A549 (cell line): ENCODE data around the gene ZFAND2B. TPM values are rescaled to one million over a fixed set of nuclear protein-coding genes. Genes with fewer than 3 reads are reported as not detected.
A peak's percentile ranks its signal among the peaks of the same experiment; 100 is the strongest.
"Not testable (repeated sequence)": the region's sequence is repeated elsewhere in the genome, so short reads cannot be mapped to it uniquely, and the experiment has no call there.

ENCODE experiments used
- ATAC-seq, 2 experiments: fragments of 200-7000 bp in 1 of 2; fragments of >200 bp in 1 of 2; cut with Nextera tagmentation in 1 of 2; cut with Tn5 transposase in 1 of 2; 3 replicates each; pipeline versions ENCODE4 v1.8.0 to v1.9.1; 2018 to 2020; ENCODE audit warnings: mild to moderate bottlenecking in 1 of 2, moderate library complexity in 1 of 2
- CTCF ChIA-PET: fragments of 300-600 bp; sonication (Branson Sonifier 250); formaldehyde crosslinking; extraction: SDS; loops from one replicate; lab custom pipeline; 2021; ENCODE audit warnings: antibody characterized with exemption, inconsistent platforms; lab: Yijun Ruan, JAX
- POLR2A ChIA-PET: fragments of 350-600 bp; formaldehyde crosslinking; extraction: SDS; loops from one replicate; lab custom pipeline; 2021; ENCODE audit warnings: antibody characterized with exemption, inconsistent platforms; lab: Yijun Ruan, JAX
- DNase-seq, 2 experiments: peaks; one replicate each; pipeline versions ENCODE4 v3.0.0 to v3.0.0-alpha.2; 2011 to 2016; ENCODE audit warnings: low read depth in 1 of 2, low spot score in 1 of 2
- FAIRE-seq: peaks from 2 replicates; lab custom pipeline; 2011; peaks lifted over from hg19 to GRCh38; lab: Jason Lieb, UNC
- H3K27ac ChIP-seq, 2 experiments: fragments of >200 bp; sonication (Bioruptor Twin); formaldehyde crosslinking; 3 replicates each; pipeline ENCODE4 v1.5.1; 2016 to 2017
- H3K4me1 ChIP-seq: fragments of >200 bp; sonication (Bioruptor Twin); formaldehyde crosslinking; 3 replicates; pipeline ENCODE4 v1.6.1; 2016
- H3K4me2 ChIP-seq: fragments of >200 bp; sonication (Bioruptor Twin); formaldehyde crosslinking; 3 replicates; pipeline ENCODE4 v1.6.1; 2016
- H3K4me3 ChIP-seq: fragments of >200 bp; sonication (Bioruptor Twin); formaldehyde crosslinking; 3 replicates; pipeline ENCODE4 v1.5.1; 2016
- H3K9me3 ChIP-seq: fragments of >200 bp; sonication (Bioruptor Twin); formaldehyde crosslinking; 3 replicates; pipeline ENCODE4 v1.6.1; 2016
- CBX8 ChIP-seq: fragments of 200-600 bp; sonication (generic); IDR thresholded peaks from 2 replicates; pipeline ENCODE4 v1.6.1; 2016
- CHD2 ChIP-seq: fragments of 150-350 bp; IDR thresholded peaks from 2 replicates; pipeline ENCODE4 v1.6.1; 2014; ENCODE audit warnings: low read length; ENCODE audit not compliant: partially characterized antibody
- CHD4 ChIP-seq: fragments of 200-600 bp; sonication (generic); IDR thresholded peaks from 2 replicates; pipeline ENCODE4 v1.6.1; 2016; ENCODE audit warnings: antibody characterized with exemption, mild to moderate bottlenecking, borderline replicate concordance
- ELK1 ChIP-seq: fragments of 150-350 bp; IDR thresholded peaks from 2 replicates; pipeline ENCODE4 v1.6.1; 2014; ENCODE audit warnings: low read depth, mild to moderate bottlenecking, low read length
- HOXB13 ChIP-seq: fragments of 250-450 bp; sonication (Bioruptor Pico); IDR thresholded peaks from 2 replicates; pipeline ENCODE4 v1.5.0; 2020; ENCODE audit warnings: low read depth, mild to moderate bottlenecking, moderate library complexity
- MAX ChIP-seq: IDR thresholded peaks from 2 replicates; pipeline ENCODE4 v1.6.1; 2012
- NR3C1 ChIP-seq: fragments of >200 bp; sonication (Bioruptor Twin); formaldehyde crosslinking; IDR thresholded peaks from 3 replicates; pipeline ENCODE4 v1.6.1; 2017
- RCOR1 ChIP-seq: fragments of 150-350 bp; IDR thresholded peaks from 2 replicates; pipeline ENCODE4 v1.6.1; 2014; ENCODE audit warnings: antibody characterized with exemption, low read length, low read depth
- TFCP2L1 ChIP-seq: fragments of 250-450 bp; sonication (Bioruptor Pico); IDR thresholded peaks from 2 replicates; pipeline ENCODE4 v1.5.0; 2021; ENCODE audit warnings: mild to moderate bottlenecking
- WGBS: methylation state at CpG from one replicate; pipeline ENCODE4 v1.1.6; 2017; ENCODE audit errors: missing lambda C conversion rate; 5-methylcytosine and 5-hydroxymethylcytosine counted together
- polyA plus RNA-seq, 4 experiments: library from polyadenylated mRNA; depleted of rRNA in 3 of 4; stranded (reverse); fragments of >200 nt; fragmentation: RNase III in 1 of 4; extraction: RNeasy Plus Mini Kit Qiagen cat#74134 plus additional on column Dnase treatment in 1 of 4; gene quantifications; 2 replicates in 3 of 4; 3 replicates in 1 of 4; pipeline ENCODE4 v1.2.3, GENCODE V29; 2011 to 2017

The ZFAND2B gene
- polyA plus RNA-seq, 2 of the 4 experiments (the other 2 are of a cell fraction) = 21.2 to 29.1 TPM

GRCh38 chr2:219199470-219200211, 6.9 kb upstream of the ZFAND2B start:
- WGBS = 71% methylated on average over 12 of the region's 12 CpGs
- FAIRE-seq (no peak), DNase-seq (no peak), ATAC-seq (peak in 1 of 2 experiments; percentile 16; a peak in 1 of 6 replicates)
- POLR2A ChIA-PET = interaction anchor here (0.5 kb wide), 1 partner anchor 15 kb away, joined by 3 read pairs; no protein-coding TSS in a partner anchor
- no peak overlapping the region for H3K4me3 ChIP-seq
- no peak overlapping the region for H3K4me2 ChIP-seq
- CTCF ChIA-PET = interaction anchor here (1.0 to 1.8 kb wide), 6 partner anchors 18 to 170 kb away, joined by 3 to 7 read pairs (median 4); partner anchors contain the start of gene ABCB6
- no peaks in the 10 kb centered on the region for H3K4me1 ChIP-seq
- no peak overlapping the region for H3K27ac ChIP-seq
- H3K9me3 ChIP-seq = peaks cover under 1% of the 10 kb centered on the region; the same call in 1 of the 3 replicates
- no peak for TF ChIP-seq HOXB13 (CRISPR knock-in tag)

- H3K4me1 ChIP-seq, FAIRE-seq, DNase-seq, H3K9me3 ChIP-seq, ATAC-seq, POLR2A ChIA-PET, H3K4me2 ChIP-seq, H3K27ac ChIP-seq, H3K4me3 ChIP-seq: not testable (repeated sequence)
- 82% methylated on average over 24 of the region's 26 CpGs for WGBS
- CTCF ChIA-PET = interaction anchor here (0.8 to 1.9 kb wide), 3 partner anchors 21 to 41 kb away, joined by 3 to 4 read pairs (median 3); no protein-coding TSS in a partner anchor
Measured at GRCh38 chr2:219200502-219201326, 5.9 kb upstream of the ZFAND2B start.

GRCh38 chr2:219201331-219201730, 5.3 kb upstream of the ZFAND2B start:
- 97% methylated on average over 6 of the region's 21 CpGs for WGBS
- not testable (repeated sequence) for H3K4me3 ChIP-seq, ATAC-seq, FAIRE-seq, H3K4me2 ChIP-seq, H3K4me1 ChIP-seq, H3K9me3 ChIP-seq, H3K27ac ChIP-seq, DNase-seq
- ChIA-PET CTCF (interaction anchor here (1.0 to 1.9 kb wide), 3 partner anchors 21 to 30 kb away, joined by 3 to 4 read pairs (median 3); no protein-coding TSS in a partner anchor), POLR2A (interaction anchor here (0.8 kb wide), 1 partner anchor 28 kb away, joined by 3 read pairs; the partner anchor contains the start of genes ANKZF1 and ATG9A)

GRCh38 chr2:219204425-219205164, 2.0 kb upstream of the ZFAND2B start:
- POLR2A ChIA-PET = no interaction called here
- H3K4me3 ChIP-seq = no peak overlapping the region
- no peak for FAIRE-seq

GRCh38 chr2:219205165-219205538, 1.4 kb upstream of the ZFAND2B start:
- POLR2A ChIA-PET = no interaction called here
- Histone ChIP-seq H3K27ac (no peak overlapping the region), H3K4me2 (no peak overlapping the region), H3K4me1 (peaks cover 16% of the 10 kb centered on the region), H3K4me3 (no peak overlapping the region), H3K9me3 (peaks cover 3% of the 10 kb centered on the region; the same call in 1 of the 3 replicates)
- WGBS = 81% methylated on average over 5 of the region's 5 CpGs
- no peak for ATAC-seq
- TF ChIP-seq MAX = no peak
- no peak for TF ChIP-seq ELK1
- TF ChIP-seq NR3C1 = no peak
- no peak for TF ChIP-seq CHD2
- no peak for TF ChIP-seq RCOR1
- no peak for TF ChIP-seq CBX8
- 0 out of 2 replicates have a peak, but pooled peaks have one; percentile 16 for TF ChIP-seq CHD4
- CTCF ChIA-PET = interaction anchor here (2.0 to 3.2 kb wide), 2 partner anchors 34 to 46 kb away, joined by 6 to 20 read pairs; partner anchors contain the start of gene NHEJ1
- DNase-seq = no peak
- no peak for FAIRE-seq

More at GRCh38 chr2:219204425-219205164, 2.0 kb upstream of the ZFAND2B start:
- Histone ChIP-seq H3K9me3 (peaks cover 3% of the 10 kb centered on the region; the same call in 1 of the 3 replicates), H3K4me2 (no peak overlapping the region), H3K27ac (no peak overlapping the region), H3K4me1 (peaks cover 16% of the 10 kb centered on the region)
- CTCF ChIA-PET = interaction anchor here (1.7 to 2.4 kb wide), 3 partner anchors 45 to 94 kb away, joined by 6 to 8 read pairs (median 8); no protein-coding TSS in a partner anchor
- 70% methylated on average over 7 of the region's 7 CpGs for WGBS
- DNase-seq (no peak), ATAC-seq (no peak)
- TF ChIP-seq TFCP2L1 = no peak
